GM18858 (cell line): ENCODE measurements around the gene BAIAP2L2.
"Not testable (repeated sequence)": the region's sequence is repeated elsewhere in the genome, so short reads cannot be mapped to it uniquely, and the experiment has no call there.

Experiments used
- ATAC-seq: cut with Tn5 transposase; IDR thresholded peaks from one replicate; pipeline ENCODE4 v1.9.1; 2021; ENCODE audit not compliant: unreplicated experiment

The BAIAP2L2 gene

DNA sequence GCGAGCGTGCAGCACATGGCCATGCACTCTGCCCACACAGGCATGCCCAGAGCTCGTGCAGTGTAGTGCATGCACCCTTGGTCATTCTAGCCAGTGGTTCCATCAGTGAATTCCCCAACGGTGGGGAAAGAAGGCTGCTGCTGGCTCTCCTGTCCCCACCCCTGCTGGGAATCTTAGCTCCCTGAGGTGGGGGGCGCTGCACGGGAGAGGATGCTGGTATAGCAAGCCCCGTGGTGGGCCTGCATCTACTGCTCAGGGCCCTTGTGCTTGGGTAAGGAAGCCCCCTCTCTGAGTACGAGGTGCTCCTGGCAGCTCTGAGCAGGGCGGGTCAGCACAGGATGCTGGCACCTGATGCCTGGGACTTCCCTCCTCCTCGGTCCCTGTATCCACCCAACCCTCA is 18.5 kb upstream of the BAIAP2L2 start:
- ATAC-seq: no peak

DNA sequence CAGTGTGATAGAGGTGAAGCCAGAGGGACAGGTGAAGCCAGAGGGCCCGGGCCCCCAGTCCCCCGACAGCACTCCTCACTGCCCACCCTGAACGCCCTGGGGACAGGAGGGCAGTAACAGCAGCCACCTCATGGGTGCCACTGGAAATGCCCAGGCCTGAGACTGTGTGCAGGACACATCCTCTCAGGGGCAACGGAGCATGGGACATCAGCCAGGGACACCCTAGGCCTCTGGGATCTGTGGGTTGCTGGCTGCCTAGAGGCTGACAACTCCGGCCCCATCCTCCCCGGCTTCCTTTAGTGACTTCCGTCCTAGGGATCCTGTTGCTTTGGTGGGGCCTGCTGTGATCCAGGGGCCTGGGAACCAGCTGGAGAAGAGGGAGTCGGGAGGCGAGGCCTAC is 17.4 kb upstream of the BAIAP2L2 start:
- ATAC-seq: no peak

DNA sequence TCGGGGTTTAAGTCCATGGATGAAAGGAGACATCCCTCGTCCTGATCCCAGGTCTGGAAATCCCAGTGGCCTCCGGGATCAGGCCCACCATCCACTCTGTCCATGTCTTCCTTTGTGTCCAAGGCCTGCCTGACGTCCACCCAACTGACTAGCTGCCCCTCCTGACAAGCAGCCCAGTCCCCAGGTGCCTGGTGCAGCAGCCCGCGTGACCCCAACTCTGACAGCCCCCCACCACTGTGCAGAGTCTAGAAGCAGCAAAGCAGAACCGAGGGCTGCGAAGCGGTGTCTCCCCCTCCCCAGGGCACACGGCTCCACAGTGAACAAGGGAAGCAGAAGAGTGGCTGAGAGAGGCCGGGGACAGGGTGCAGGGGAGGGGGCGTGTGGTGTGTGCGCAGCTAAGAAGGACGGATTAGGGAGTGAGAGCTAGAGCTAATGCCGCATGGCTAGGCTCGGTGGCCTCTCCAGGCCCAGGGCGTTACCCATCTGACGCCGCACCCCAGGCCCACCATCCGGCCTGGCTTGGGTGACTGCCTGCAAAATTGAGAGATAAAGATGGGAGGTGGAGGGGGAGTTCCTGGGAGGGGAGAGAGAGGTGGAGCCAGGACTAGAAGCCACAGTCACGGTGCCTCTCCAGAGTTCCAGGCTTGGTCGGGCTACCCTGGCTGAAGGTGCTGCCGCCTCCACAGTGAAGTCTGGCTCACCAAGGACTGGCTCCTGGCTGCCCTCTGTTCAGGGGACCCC is 16.6 kb upstream of the BAIAP2L2 start:
- no peak for ATAC-seq

DNA sequence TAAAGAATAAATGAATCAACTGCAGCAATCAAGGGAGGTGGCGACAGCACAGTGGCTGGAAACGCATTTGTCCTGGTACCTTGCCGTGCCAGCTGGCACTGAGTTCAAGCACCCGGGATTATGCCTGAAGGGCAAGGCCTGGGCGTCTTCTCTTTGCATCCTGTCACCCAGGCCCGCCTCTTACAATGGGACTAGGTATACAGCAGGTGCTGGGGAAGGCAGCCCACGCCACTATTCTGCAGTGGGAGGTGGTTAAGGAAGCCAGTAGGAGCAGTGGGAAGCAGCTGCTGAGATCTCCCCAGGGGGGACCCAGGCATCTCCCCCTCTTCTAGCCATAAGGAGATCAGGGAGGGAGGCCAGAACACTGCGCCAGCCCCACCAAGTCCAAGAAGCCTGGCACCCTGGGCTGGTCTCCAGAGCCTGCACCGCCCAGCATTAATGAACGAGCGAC is 15.3 kb upstream of the BAIAP2L2 start:
- ATAC-seq: no peak

DNA sequence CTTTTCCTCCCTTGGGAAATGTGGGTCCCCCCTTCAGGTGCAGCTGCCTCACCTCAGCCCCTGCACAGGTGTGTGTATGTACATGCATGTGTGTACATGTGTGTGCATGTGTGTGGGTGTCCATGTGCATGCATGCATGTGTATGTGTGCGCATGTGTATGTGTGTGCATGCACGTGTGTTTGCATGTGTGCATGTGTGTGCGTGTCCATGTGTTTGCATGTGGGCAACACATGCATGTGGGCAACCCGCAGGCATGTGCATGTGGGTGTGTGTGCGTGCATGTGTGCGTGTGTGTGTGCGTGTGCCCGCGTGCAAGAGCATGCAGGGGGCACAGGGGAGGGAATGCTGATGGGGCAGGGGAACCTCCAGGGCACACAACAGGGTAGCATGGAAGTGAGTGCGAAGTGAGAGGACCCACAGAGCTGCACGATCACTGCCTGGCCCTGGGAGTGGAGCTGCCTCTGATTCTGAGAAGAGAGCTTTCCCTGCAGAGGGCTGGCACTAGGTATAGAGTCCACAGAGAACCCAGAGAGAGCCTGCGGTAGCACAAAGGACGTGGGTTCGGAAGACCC is 14.6 kb upstream of the BAIAP2L2 start:
- ATAC-seq: no peak

DNA sequence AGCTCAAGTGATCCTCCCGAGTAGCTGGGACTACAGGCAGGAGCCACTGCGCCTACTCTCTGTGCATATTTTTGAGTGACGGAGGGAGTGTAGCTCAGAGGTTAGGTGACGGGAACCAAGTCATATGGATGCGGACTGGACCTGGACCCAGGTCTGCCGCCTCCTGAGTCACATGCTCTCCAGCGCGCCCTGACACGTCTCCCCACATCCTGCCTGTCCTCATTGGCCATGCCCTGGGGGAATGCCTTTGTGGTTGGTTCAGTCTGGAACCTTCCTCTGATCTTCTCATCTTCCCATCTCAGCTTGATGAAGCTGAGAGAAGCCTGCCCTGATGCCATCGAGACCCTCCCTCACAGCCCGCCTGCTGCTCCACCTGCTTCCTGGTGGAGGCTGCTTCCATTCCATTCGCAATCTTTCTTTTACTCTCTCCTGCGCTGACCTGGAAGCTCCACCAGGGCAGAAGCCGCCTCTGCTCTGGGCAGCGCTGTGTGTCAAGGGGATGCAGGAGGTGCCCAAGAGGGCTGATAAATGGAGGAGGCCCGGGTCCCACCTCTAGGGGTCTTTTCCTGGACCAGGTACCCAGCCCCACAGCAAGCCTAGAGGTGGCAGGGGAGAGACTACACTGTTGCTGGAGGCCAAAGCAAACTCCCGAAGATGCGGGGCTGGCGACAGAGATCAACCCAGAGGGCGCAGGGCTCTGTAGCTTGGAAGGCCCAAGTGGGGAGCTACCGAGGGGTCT is 13.9 kb upstream of the BAIAP2L2 start:
- ATAC-seq: no peak

DNA sequence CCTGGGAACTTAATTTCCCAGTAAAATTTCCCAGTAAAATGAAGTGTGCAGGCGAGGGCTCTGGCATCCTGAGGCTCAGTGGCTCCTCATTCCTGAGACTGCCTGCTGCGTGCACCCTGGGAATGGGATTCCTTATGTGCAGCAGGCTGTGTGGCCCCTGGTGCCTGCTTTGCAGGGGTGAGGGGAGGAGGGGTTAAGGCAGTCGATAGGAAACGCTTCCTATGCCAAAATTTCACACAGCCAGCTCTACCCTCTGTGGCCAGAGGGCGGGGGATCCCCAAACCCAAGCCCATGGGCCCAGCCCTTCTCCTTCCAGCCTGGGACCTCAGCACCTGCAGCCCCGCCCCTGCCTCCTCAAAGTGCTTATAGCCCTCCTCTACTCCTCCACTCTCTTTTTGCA is 12.1 kb upstream of the BAIAP2L2 start:
- no peak for ATAC-seq

DNA sequence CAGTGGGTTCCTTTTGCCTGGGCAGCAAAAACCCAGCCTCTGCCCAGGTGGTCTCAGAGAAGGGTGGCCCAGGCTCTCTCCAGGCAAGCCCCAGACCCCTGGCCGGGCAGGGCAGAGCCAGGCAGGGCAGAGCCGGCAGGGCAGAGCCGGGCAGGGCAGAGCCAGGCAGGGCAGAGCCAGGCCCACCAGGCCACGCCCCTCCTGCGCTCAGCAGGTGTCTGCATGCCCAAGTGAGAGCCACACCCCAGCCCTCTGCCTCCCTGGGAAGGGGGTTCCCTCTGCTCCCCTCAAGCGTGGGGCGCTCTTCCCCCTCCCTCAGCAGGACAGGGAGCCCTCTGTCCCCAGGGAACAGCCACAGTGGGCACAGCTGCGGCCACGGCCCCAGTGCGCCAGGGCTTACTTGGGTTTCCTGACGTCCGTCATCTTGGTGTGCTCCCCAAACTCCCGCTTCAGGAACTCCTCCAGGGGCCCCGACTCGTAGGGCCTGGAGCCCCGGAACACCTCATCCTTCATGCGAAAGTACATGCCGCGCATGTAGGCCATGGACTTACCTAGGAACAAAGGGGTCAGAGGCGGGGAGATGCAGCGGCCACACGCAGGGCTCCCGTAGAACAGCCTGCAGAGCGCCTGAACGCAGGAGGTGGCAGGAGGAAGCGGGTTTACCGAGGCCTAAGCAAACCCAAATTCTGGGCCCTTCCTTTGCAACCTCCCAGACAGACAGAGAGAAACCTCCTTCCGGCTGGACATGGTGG is 10.1 kb upstream of the BAIAP2L2 start:
- no peak for ATAC-seq

DNA sequence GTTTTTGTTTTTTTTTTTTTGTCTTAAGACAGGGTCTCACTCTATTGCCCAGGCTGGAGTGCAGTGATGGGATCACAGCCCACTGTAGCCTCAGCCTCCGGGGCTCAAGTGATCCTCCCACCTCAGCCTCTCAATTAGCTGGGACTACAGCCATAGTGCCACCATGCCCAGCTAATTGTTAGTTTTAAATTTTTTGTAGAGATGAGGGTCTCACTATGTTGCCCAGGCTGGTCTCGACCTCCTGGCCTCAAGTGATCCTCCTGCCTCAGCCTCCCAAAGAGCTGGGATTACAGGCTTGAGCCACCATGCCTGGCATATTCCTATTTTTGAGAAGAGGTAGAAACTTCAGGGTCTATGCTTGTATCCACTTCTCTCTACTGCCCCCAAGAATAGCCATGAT is 8.3 kb upstream of the BAIAP2L2 start:
- ATAC-seq: not testable (repeated sequence)

DNA sequence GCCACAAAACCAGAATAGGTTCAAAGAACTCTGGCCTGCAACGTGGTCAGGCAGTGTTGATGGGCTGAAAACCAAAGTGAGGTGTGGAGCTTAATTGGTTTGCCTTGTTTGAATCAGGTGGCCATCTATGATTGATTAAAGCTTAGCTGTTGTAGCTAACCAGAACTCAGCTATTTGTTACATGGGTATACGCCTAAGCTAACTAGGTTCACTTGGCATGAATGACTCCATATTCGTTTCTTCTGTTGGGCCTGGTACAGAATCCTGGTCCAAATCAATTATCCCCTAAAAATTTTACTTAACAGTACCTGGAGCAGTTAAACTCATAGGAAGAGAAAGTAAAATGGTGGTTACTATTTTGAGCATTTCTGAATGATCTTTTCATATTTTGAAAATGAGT is 7.7 kb upstream of the BAIAP2L2 start:
- ATAC-seq: no peak

DNA sequence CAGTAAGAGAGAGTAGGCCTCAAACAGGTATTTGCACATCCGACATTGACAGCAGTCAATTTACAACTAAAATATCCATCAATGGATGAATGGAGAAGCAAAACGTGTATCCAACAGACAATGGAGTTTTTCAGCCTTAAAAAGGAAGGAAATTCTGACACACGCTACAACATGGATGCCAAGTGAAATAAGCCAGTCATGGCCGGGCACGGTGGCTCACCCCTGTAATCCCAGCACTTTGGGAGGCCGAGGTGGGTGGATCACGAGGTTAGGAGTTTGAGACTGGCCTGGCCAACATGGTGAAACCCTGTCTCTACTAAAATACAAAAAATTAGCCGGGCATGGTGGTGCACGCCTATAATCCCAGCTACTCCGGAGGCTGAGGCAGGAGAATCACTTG is 7.1 kb upstream of the BAIAP2L2 start:
- not testable (repeated sequence) for ATAC-seq

GRCh38 chr22:38115423-38116205 is 5.1 kb upstream of the BAIAP2L2 start:
- ATAC-seq: no peak

DNA sequence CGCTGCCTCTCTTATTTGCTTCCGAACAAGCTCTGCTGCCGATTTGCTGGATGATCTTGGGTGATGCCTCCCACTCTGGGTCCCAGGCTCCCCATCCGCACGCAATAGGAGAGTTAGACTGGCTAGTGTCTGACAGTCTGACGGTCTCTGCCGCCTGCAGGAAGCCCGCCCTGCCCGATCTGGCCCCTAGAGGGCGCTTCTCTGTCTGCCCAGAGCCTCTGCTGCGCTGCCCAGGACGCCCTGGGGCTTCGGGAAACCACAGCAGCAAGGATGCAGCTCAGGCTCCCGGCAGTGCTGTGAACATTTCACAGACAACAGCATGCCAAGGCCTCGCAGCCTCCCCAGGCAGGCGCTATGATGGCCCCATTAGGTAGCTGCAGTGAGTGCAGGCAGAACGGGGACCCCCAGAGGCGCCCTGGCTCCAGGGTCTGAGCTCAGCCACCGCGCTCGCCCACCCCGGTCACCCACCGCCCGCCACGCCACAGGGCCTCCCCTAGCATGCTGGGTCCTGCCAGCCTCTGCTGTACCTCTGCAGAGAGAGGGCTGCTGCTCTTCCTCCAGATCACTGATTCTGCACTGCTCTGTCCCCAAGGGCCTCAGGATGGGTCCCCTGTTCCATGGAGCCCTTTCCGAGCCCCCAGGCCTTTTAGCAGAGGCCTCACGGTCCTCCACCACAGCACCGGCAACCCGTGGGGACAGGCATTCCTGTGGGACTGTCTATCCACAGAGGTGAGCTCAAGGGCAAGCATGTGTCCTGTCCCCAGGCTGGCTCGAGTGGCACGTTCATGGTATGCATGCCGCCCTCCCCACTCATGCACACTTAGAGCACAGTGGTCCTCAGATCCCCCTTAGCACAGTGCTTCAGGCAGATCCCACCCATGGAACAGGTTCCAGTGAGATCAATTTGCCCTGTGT is 4.3 kb upstream of the BAIAP2L2 start:
- no peak for ATAC-seq

- ATAC-seq: no peak
These were observed 1.9 kb upstream of the BAIAP2L2 start for GRCh38 chr22:38112381-38112780.

- ATAC-seq: no peak
These were observed 1.5 kb upstream of the BAIAP2L2 start for GRCh38 chr22:38111925-38112355.

DNA sequence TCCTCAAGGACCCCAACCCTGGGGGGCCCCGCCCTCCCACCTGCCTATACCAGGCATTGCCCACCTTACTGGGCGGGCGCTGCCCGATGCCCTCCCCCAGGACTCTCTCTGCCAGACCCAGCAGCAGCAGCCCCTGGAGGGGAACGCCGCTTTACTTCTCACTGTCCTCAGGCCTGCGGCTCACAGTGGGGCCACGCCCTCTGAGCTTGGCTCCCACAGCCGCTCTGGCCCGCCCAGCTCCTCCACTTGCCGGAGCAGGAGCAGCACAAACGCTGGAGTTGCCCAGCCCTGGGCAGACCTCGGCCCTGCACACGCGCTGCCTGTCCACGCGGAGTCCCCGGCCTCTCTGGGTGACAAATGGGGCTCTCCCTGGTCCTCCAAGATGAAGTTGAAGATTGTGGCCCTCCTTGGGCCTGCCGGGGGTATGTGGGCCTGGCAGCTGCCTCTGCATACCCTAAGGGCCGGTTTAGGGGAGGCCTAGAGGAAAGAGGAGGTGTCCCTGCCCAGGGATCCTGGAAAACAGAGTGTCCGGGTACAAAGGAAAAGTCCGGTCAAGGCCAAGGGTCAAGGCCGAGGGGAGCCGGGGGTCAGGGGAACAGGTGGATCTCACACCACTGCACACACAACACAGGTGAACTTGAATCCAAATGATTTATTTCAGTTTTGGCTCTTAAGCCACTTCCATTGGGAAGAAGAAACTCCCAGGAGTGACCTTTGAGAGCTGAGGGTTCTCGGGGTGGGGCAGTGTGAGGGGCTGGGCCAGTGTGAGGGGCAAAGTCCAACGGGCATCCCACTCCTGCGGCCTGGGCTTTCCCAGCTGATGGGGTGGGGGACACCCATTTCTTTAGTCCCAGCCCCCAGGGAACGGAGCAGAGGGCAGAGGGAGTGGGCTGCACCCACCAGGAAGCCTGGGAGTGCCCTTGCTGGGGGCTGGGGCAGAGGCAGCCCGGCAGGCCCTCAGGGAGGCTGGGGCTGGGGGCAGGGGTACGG is 674 bp upstream of the BAIAP2L2 start:
- ATAC-seq: no peak

DNA sequence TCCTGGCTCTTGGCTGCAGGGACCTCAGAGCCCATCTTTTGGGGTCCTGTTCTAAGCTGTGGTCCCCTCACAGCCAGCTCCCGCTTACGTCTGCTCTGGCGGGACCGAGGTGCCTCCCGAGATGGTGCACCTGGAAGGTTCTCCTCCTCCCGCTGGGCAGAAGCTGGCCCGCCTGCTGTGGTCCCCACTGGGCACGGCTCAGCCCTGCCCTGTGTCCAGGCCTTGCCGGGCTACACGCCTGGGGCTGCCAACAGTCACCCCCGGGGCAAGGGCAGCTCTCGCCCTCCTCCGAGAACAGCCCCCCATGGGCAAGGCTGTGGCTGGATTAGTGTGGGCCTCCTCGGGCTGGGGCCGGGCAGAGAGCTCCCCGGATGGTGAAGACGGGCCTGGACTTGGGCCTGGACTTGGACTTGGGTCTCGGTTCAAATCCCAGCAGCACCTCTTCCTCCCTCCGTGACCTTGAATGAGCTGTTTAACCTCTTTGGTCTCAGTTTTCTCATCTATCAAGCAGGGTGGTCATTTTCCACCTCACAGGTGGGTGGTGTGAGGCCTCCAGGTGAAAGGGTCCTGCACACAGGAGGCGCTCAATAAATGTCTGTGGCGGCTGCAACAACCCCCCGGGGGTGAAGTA is 998 bp downstream of the BAIAP2L2 start:
- no peak for ATAC-seq
